Fibroblast of lung (primary cell): Measurements from ENCODE around the gene UGGT2.

Source experiments
- EZH2 ChIP-seq: IDR thresholded peaks from 2 replicates; pipeline ENCODE4 v1.5.1; 2012; ENCODE audit warnings: low read length, control low read depth, mild to moderate bottlenecking; ENCODE audit errors: missing control alignments
- TF ChIP-seq, protein P1 (sequence below), 2 donors: IDR thresholded peaks in 1 of 2; conservative IDR thresholded peaks in 1 of 2; 1 replicate in 1 of 2; 2 replicates in 1 of 2; pipeline ENCODE4 v1.5.1; 2011 to 2012; ENCODE audit warnings: low read length in 2 of 2, control low read depth in 1 of 2, inconsistent platforms in 1 of 2, low read depth in 1 of 2, mild to moderate bottlenecking in 1 of 2

DNA sequence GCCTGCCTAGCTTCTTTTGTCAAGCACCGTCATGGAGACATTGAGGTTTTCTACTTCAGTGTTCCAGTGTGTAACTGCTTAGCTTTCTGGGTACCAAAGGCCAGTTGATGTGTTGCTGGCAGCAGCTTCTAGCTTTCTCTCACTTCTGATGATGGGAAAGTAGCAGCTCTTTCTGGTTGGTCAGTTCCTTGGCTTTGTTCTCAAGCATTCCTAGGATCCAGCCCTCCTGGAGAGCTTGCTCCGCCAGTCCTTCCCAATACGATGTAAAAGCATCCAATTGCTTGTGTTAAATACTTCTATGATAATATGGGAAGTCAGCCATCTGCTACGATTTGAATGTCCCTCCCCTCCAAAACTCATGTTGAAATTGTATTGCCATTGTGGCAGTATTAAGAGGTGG lies 182.8 kb downstream of the UGGT2 start:
- TF ChIP-seq, protein P1, sequence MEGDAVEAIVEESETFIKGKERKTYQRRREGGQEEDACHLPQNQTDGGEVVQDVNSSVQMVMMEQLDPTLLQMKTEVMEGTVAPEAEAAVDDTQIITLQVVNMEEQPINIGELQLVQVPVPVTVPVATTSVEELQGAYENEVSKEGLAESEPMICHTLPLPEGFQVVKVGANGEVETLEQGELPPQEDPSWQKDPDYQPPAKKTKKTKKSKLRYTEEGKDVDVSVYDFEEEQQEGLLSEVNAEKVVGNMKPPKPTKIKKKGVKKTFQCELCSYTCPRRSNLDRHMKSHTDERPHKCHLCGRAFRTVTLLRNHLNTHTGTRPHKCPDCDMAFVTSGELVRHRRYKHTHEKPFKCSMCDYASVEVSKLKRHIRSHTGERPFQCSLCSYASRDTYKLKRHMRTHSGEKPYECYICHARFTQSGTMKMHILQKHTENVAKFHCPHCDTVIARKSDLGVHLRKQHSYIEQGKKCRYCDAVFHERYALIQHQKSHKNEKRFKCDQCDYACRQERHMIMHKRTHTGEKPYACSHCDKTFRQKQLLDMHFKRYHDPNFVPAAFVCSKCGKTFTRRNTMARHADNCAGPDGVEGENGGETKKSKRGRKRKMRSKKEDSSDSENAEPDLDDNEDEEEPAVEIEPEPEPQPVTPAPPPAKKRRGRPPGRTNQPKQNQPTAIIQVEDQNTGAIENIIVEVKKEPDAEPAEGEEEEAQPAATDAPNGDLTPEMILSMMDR (conservative IDR thresholded peaks at IDR 0.05 in 1 of 2, IDR thresholded peaks at IDR 0.05 in 1 of 2; ENCODE audit: low read depth in 1 of 2, low read length in 2 of 2): no peak
- no peak for TF ChIP-seq EZH2
